ENCODE measurements around the gene MYLK. TPM values are rescaled to one million over a fixed set of nuclear protein-coding genes. Genes with fewer than 3 reads are reported as not detected.

MYLK gene
- total and polyA plus RNA-seq, 8 donors = 35.1 to 916 (median 340) TPM

DNA sequence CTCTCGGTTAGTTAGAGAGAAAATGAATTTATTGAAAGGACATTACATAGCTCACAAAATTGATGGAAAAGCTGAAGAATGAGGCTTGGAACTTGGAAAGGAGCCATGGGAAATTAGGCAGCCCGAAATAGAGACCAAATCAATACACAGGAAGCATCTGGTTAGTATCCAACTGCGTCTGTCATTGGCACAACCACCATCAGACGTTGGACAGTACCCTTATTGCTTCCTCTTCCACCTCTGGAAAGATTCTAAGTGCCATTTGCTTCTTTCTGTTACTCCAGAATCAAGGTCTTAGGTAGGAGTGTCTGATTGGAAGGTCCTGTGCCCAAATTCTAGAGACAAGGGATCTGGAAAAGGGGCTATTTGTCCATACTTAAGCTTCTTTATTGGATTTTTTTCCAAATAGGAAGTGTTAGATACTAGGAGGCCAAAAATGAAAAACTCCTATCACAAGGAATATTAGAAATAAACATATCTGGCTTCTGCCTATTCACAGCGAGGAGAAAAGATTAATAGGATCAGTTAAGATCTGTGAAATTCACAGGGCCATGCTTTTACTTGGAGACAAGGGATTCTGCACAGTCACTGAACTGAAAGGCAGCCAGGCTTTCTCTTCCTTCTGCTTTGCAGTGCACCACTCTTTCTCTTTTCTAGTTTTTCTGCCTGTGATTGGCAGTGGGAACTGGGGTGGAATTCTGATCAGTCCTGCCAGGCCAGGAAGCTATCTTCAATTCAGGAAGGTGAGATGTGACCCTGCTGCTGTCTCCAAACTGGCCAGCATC, 288.5 kb downstream of the MYLK start:
- Histone ChIP-seq H3K27me3 (no peaks in the 10 kb centered on the region), H3K4me1 (peaks cover 0 to 4% (median 0%) of the 10 kb centered on the region in 4 donors), H3K36me3 (peaks cover 0 to 14% (median 4%) of the 10 kb centered on the region in 4 donors), H3K4me3 (no peak overlapping the region), H3K9me3 (peaks cover 0 to 9% (median 6%) of the 10 kb centered on the region in 4 donors), H3K27ac (no peak overlapping the region)
- DNase-seq = no peak
- no peak for TF ChIP-seq EP300 (IDR thresholded peaks at IDR 0.05)
- intact Hi-C loops (cut with DNase I; ENCODE audit: low total_unique reads) = no loop called here
- WGBS, 5 donors = 71 to 83% (median 74%) methylated on average over 5 of the region's 5 CpGs

DNA sequence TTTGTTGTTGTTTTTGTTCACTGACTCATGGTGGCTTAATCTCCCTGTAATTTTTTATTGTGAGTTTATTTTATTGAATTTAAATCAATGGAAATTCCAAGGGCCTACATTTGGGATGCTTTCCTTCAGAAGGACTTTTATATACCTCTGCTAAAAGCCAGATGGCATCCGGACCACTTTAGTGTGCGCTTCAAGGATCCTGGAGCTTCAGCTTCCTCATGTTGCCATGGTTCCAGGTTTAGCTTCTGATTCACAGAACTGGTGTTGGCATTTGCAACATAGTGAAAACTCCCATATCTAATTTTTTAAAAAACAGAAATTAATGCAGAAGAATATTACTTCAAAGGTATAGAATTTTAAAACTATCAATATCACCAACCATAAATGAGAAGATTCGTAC, 290.8 kb downstream of the MYLK start:
- H3K4me3 ChIP-seq = no peak overlapping the region
- 92 to 97% (median 94%) methylated on average over 3 of the region's 3 CpGs for WGBS, 5 donors
- no peak for DNase-seq
- TF ChIP-seq CTCF (IDR thresholded peaks at IDR 0.05) = no peak
- no peak for TF ChIP-seq POLR2AphosphoS5 (IDR thresholded peaks at IDR 0.05)
- no peak for TF ChIP-seq EP300 (IDR thresholded peaks at IDR 0.05)
- TF ChIP-seq POLR2A (IDR thresholded peaks at IDR 0.05) = no peak
- peaks cover 0 to 18% (median 5%) of the 10 kb centered on the region in 4 donors for H3K36me3 ChIP-seq
- H3K27ac ChIP-seq = no peak overlapping the region
- H3K9me3 ChIP-seq = peaks cover 0 to 15% (median 10%) of the 10 kb centered on the region in 4 donors
- H3K4me1 ChIP-seq = no peaks in the 10 kb centered on the region
- intact Hi-C loops (cut with DNase I; ENCODE audit: low total_unique reads) = no loop called here
- H3K27me3 ChIP-seq = no peaks in the 10 kb centered on the region

DNA sequence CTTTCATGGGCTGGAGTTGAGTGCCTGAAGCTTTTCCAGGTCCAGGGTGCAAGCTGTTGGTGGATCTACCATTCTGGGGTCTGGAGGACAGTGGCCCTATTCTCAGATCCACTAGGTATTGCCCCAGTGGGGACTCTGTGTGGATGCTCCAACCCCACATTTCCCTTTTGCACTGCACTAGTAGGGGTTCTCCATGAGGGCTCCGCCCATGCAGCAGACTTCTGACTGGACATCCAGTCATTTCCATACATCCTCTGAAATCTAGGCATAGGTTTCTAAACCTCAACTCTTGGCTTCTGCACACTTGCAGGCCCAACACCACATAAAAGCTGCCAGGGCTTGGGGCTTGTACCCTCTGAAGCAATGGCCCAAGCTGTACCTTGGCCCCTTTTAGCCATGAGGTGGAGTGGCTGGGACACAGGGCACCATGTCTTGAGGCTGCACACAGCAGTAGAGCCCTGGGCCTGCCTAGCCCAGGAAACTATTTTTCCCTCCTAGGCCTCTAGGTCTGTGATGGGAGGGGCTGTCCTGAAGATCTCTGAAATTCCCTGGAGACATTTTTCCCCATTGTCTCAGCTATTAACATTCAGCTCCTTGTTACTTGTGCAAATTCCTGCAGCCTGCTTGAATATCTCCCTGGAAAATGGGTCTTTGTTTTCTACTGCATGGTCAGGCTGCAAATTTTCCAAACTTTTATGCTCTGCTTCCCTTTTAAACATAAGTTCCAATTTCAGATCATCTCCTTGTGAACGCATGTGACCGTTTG, 293.3 kb downstream of the MYLK start:
- Histone ChIP-seq H3K9me3 (peaks cover 0 to 15% (median 10%) of the 10 kb centered on the region in 4 donors), H3K4me1 (peaks cover 4 to 12% (median 9%) of the 10 kb centered on the region in 4 donors), H3K4me3 (no peak overlapping the region), H3K27me3 (no peaks in the 10 kb centered on the region), H3K27ac (no peak overlapping the region), H3K36me3 (peaks cover 0 to 18% (median 4%) of the 10 kb centered on the region in 4 donors)
- no peak for DNase-seq
- intact Hi-C loops (cut with DNase I; ENCODE audit: low total_unique reads) = no loop called here
- no peak for TF ChIP-seq CTCF (IDR thresholded peaks at IDR 0.05)
- TF ChIP-seq POLR2AphosphoS5 (IDR thresholded peaks at IDR 0.05) = no peak
- TF ChIP-seq EP300 (IDR thresholded peaks at IDR 0.05) = no peak
- no peak for TF ChIP-seq POLR2A (IDR thresholded peaks at IDR 0.05)
- 81 to 99% (median 98%) methylated on average over 3 of the region's 3 CpGs for WGBS, 5 donors

- no peak overlapping the region for H3K4me3 ChIP-seq
- WGBS, 5 donors = 61 to 86% (median 78%) methylated on average over 2 of the region's 2 CpGs
- peaks cover 0 to 15% (median 10%) of the 10 kb centered on the region in 4 donors for H3K9me3 ChIP-seq
- H3K27me3 ChIP-seq = no peaks in the 10 kb centered on the region
- no peak for TF ChIP-seq CTCF (IDR thresholded peaks at IDR 0.05)
- no peak for TF ChIP-seq POLR2AphosphoS5 (IDR thresholded peaks at IDR 0.05)
- TF ChIP-seq POLR2A (IDR thresholded peaks at IDR 0.05) = no peak
- no peak for TF ChIP-seq EP300 (IDR thresholded peaks at IDR 0.05)
- H3K36me3 ChIP-seq = peaks cover 0 to 18% (median 3%) of the 10 kb centered on the region in 4 donors
- no peak overlapping the region for H3K27ac ChIP-seq
- H3K4me1 ChIP-seq = peaks cover 6 to 32% (median 25%) of the 10 kb centered on the region in 4 donors
- DNase-seq = no peak
- intact Hi-C loops (cut with DNase I; ENCODE audit: low total_unique reads) = no loop called here
Measured at GRCh38 chr3:123587401-123587800, 296.7 kb downstream of the MYLK start.

All from stomach (tissue), 9 donors.